Thoracic aorta endothelial cell (primary cell): ENCODE measurements around the gene KAT7. TPM values are rescaled to one million over a fixed set of nuclear protein-coding genes. Genes with fewer than 3 reads are reported as not detected.

Source experiments
- total RNA-seq: library from RNA; depleted of rRNA; stranded (reverse); fragments of >200 nt; gene quantifications from 2 replicates; pipeline ENCODE4 v1.2.3, GENCODE V29; 2012

Gene KAT7
- total RNA-seq = 69.7 and 70.4 TPM in 2 replicates

DNA sequence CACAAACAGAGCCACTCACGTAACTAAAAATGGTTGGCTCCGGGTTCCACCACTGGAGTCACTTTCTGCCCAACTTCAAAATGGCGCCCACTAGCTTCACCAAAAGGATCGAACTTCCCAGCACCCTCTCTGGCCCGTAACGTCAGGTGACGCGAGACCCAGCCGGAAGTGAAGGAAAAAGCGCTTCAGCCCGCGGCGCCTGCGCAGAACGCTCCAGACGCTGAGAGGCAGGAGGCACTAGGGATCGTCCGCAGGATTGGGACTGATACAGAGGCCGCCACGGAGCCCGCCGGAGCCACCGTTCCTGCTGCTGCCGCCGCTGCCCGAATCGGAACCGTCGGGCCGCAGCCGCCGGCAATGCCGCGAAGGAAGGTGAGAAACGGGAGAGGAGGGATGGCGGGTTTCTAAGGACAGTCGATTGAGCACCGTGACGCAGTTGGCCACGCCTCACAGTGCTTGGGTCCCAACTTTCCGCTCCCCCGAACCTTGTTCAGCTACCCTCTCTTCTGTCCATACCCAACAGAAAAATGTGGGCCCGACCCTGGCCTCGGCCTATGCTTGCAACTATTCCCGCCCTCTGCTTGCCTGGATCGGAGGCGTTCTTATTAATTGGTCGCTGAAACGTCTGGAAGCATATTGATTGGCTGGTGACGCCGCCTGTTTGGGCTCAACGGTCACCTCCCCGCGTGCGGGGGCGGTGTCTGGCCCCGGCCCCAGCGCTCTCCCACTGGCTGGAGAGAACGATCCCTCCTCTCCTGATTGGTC is at the start of gene KAT7:
KAT7 (plus strand) TSS at position 204 of the 765 bp plus-strand sequence; CDS start at position 358, 154 bp downstream.

DNA sequence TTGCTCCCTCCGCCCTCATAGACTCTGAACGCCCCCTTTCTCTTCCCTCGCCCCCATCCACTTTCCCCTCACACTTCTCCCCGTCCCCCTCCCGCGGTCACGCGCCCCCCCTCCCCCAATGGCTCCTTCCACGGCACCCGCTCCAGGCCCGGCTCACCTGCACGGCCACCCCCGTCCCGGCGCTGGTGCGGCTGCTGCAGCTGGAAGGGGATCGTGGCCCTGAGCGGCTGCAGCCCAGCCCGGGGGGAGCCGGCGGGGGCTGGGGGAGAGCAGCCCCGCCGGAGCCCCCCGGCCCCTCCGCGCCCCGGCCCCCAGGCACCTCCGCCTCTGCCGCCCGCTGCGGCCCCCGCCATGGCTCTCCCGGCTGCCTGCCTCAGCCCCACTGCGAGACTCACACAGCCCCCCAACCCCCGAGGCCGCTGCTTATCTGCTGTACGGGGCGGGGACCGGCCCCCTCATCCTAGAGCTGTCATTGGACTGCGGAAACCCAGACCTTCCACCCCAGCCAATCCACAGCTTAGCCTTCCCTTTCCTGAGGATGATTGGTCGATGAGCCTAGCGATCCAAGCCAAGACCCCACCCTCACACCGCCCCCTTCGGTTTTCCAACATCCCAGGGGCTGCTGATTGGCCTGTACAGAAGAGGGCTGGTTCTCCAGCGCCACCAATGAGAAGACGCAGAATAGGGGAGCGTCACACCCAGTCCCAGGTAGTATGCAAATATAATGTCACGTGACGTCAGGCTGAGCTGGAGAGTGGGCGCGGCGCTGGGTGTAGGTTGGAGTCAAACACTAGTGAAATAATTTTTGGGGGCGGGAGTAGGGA is 24.5 kb upstream of the KAT7 start, which contains the start of gene FAM117A:
FAM117A (minus strand) TSS at position 397 of the 824 bp plus-strand sequence; CDS start at position 353, 44 bp downstream.

DNA sequence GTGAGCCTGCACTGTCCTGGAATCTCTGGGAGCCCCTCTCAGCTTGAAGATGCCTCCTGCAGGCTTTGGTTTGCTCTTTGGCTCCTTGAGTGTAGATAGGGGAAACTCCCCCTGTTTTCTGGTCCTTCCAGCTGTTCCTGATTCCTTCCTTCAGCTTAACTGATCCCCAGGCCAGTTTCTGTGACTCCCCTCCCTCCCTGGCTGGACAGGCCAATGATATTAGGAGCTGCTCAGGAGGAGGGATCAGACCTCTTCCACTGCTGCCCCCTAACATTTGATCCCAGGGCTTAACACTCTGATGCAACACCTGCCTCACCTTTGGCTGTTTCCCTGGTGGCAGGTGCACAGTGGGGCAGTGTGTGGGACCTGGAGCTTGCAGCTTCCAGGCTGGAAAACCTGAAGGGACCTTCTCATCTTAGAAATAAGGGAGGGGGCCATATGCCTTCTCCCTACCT is 59.6 kb downstream of the KAT7 start, which contains the start of gene TAC4:
TAC4 (minus strand) TSS at position 51 of the 455 bp plus-strand sequence. CDS start 52 bp downstream, outside the sequence.

Other genes starting within 250 kb of the KAT7 start
- gene NXPH3, start 212.8 kb upstream of the KAT7 start, total RNA-seq = 0.53 and 0.72 TPM in 2 replicates
- gene SPOP, start 110.6 kb upstream of the KAT7 start, total RNA-seq = 65.1 and 67.0 TPM in 2 replicates
- gene SLC35B1, start 80.7 kb upstream of the KAT7 start, total RNA-seq = 58.4 and 63.7 TPM in 2 replicates
- gene FAM117A, start 24.6 kb upstream of the KAT7 start, total RNA-seq = 5.9 and 7.8 TPM in 2 replicates
- gene TAC4, start 59.4 kb downstream of the KAT7 start, total RNA-seq = not detected in 2 replicates
- not detected in 2 replicates for gene DLX4, start 180.5 kb downstream of the KAT7 start, total RNA-seq
- gene DLX3, start 206.5 kb downstream of the KAT7 start, total RNA-seq = not detected in 2 replicates